MCF 10A (cell line): ENCODE measurements around the gene SMR3A. TPM values are rescaled to one million over a fixed set of nuclear protein-coding genes. Genes with fewer than 3 reads are reported as not detected.

Experiments used
- BruUV-seq: library from RNA; stranded (reverse); fragments of 400-500 nt; replicated peaks from 2 replicates; lab custom pipeline; 2021; lab: Mats Ljungman, UMichigan
- CTCF ChIA-PET: fragments of 300-600 bp; sonication (Branson Sonifier 250); formaldehyde crosslinking; extraction: SDS; loops from one replicate; lab custom pipeline; 2021; ENCODE audit warnings: antibody characterized with exemption, inconsistent platforms; lab: Yijun Ruan, JAX
- POLR2A ChIA-PET: fragments of 300-600, 350-650 bp; sonication (Branson Sonifier 250); formaldehyde crosslinking; extraction: SDS; loops from one replicate; lab custom pipeline; 2020; ENCODE audit warnings: antibody characterized with exemption, inconsistent platforms; lab: Yijun Ruan, JAX
- DNase-seq: peaks from one replicate; pipeline ENCODE4 v3.0.0-alpha.2; 2018; ENCODE audit not compliant: unreplicated experiment
- H3K27ac Mint-ChIP-seq: one replicate; pipeline ENCODE4 v1.8.0; 2022; ENCODE audit warnings: mild to moderate bottlenecking, low read depth, mixed read lengths; ENCODE audit not compliant: unreplicated experiment
- H3K27me3 Mint-ChIP-seq: one replicate; pipeline ENCODE4 v1.8.0; 2022; ENCODE audit warnings: mixed read lengths; ENCODE audit not compliant: insufficient read depth, unreplicated experiment
- H3K36me3 Mint-ChIP-seq: one replicate; pipeline ENCODE4 v1.8.0; 2022; ENCODE audit warnings: mild to moderate bottlenecking, moderate library complexity, mixed read lengths; ENCODE audit not compliant: insufficient read depth, unreplicated experiment
- H3K4me1 Mint-ChIP-seq: one replicate; pipeline ENCODE4 v1.8.0; 2022; ENCODE audit warnings: mixed read lengths; ENCODE audit not compliant: insufficient read depth, unreplicated experiment
- H3K4me3 Mint-ChIP-seq: one replicate; pipeline ENCODE4 v1.8.0; 2022; ENCODE audit warnings: mild to moderate bottlenecking, moderate library complexity, mixed read lengths; ENCODE audit not compliant: unreplicated experiment
- H3K9me3 Mint-ChIP-seq: one replicate; pipeline ENCODE4 v1.8.0; 2022; ENCODE audit warnings: mixed read lengths; ENCODE audit not compliant: unreplicated experiment
- intact Hi-C: fragments of 100-400 bp; cut with micrococcal nuclease; formaldehyde crosslinking; loops from 2 replicates; pipeline ENCODE4 v1.14.1; 2022
- total RNA-seq: library from RNA; stranded (reverse); gene quantifications from 2 replicates; pipeline ENCODE4 v1.2.3, GENCODE V29; 2022
- TF ChIP-seq, protein P1 (sequence below): fragments of 200-600 bp; IDR thresholded peaks from one replicate; pipeline ENCODE4 v1.8.0; 2022; ENCODE audit warnings: antibody characterized with exemption, mild to moderate bottlenecking; ENCODE audit not compliant: unreplicated experiment

SMR3A gene
- total RNA-seq, 1 experiment from 2014 or later, result not detected

DNA sequence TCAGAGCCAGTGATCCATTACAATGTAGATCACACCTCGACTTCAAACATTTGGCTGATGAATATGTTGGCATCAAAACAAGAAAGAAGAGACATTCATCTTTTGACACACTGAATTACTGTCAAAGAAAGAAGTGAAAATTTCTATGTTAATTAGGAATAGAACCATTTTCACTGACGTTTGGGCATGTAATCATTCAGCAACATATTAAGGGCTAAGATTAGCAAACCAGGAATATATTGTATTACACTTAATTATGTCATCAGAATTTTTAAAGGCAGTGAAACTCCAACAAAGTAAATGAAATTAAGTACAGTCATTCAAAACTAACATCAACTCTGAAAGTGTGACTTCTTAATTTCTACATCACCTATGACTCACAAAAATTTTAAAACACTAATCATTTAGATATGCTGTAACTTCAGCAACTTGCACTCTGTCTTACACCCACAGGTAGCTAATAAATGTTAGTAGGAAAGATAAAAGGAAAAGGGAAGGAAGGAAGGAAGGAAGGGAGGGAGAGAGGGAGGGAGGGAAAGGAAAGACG lies 1.4 kb upstream of the SMR3A start:
- ChIA-PET CTCF (interaction anchor here (0.5 kb wide), 1 partner anchor 142 kb away, joined by 3 read pairs; no protein-coding TSS in a partner anchor), POLR2A (no interaction called here)
- no peaks in the 10 kb centered on the region for H3K9me3 Mint-ChIP-seq
- no peaks in the 10 kb centered on the region for H3K4me1 Mint-ChIP-seq
- TF ChIP-seq, protein P1, sequence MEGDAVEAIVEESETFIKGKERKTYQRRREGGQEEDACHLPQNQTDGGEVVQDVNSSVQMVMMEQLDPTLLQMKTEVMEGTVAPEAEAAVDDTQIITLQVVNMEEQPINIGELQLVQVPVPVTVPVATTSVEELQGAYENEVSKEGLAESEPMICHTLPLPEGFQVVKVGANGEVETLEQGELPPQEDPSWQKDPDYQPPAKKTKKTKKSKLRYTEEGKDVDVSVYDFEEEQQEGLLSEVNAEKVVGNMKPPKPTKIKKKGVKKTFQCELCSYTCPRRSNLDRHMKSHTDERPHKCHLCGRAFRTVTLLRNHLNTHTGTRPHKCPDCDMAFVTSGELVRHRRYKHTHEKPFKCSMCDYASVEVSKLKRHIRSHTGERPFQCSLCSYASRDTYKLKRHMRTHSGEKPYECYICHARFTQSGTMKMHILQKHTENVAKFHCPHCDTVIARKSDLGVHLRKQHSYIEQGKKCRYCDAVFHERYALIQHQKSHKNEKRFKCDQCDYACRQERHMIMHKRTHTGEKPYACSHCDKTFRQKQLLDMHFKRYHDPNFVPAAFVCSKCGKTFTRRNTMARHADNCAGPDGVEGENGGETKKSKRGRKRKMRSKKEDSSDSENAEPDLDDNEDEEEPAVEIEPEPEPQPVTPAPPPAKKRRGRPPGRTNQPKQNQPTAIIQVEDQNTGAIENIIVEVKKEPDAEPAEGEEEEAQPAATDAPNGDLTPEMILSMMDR, result no peak
- DNase-seq, result no peak
- BruUV-seq, result no TSS peak
- no peaks in the 10 kb centered on the region for H3K36me3 Mint-ChIP-seq
- intact Hi-C loops, result no loop called here
- H3K27me3 Mint-ChIP-seq, result peaks cover 3% of the 10 kb centered on the region
- H3K4me3 Mint-ChIP-seq, result no peak overlapping the region
- H3K27ac Mint-ChIP-seq, result no peak overlapping the region

DNA sequence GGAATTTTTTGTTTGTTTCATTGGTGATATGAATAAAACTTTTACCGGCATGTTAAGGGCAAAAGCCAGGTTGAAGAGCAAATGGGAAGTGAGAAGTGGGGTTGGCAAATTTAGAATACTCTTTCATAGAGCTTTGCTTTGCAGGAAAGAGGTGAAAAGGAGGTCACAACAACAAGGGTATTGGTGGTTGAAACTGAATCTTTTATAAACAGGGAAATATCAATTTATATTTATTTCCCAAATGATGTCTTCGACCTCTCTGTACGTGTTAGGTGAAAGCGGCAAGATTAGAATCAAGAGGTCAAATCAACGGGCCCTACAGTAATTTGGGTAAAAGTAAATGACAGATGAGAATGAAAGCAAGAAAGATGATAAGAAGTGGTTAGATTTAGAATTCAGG lies 3.4 kb downstream of the SMR3A start:
- Mint-ChIP-seq H3K4me1 (peaks cover 6% of the 10 kb centered on the region), H3K27me3 (no peaks in the 10 kb centered on the region), H3K4me3 (no peak overlapping the region), H3K9me3 (no peaks in the 10 kb centered on the region), H3K27ac (no peak overlapping the region), H3K36me3 (no peaks in the 10 kb centered on the region)
- ChIA-PET POLR2A (interaction anchor here (0.6 kb wide), 1 partner anchor 50 kb away, joined by 4 read pairs; no protein-coding TSS in a partner anchor), CTCF (interaction anchor here (0.6 to 1.2 kb wide), 5 partner anchors 21 to 193 kb away, joined by 3 to 5 read pairs (median 3); no protein-coding TSS in a partner anchor)
- no peak for DNase-seq
- TF ChIP-seq, protein P1, result no peak
- no TSS peak for BruUV-seq
- intact Hi-C loops, result no loop called here

DNA sequence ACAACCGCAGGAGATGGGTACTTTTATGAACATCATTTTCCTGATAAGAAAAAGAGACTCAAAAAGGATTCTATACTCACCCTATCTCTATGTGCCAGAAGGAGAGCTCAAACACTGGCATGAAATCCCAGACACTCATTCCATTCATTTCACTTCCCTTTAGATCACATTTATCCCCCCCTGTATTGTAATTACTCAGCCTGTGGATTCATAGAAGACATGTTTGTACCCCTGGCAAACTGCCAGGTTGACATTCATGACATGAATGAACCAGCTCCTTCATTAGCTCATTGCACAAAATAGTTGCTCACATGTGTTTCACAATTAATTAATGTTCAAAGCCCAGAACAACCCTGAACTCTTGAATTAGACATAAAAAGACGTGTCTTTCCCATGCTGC lies 4.9 kb downstream of the SMR3A start:
- H3K36me3 Mint-ChIP-seq, result no peaks in the 10 kb centered on the region
- DNase-seq, result peak; percentile 68
- POLR2A ChIA-PET, result interaction anchor here (0.5 to 0.6 kb wide), 3 partner anchors 12 to 175 kb away, joined by 3 read pairs; no protein-coding TSS in a partner anchor
- no peaks in the 10 kb centered on the region for H3K27me3 Mint-ChIP-seq
- CTCF ChIA-PET, result interaction anchor here (0.7 to 0.8 kb wide), 2 partner anchors 20 to 470 kb away, joined by 3 to 5 read pairs; no protein-coding TSS in a partner anchor
- intact Hi-C loops, result no loop called here
- H3K27ac Mint-ChIP-seq, result no peak overlapping the region
- no peaks in the 10 kb centered on the region for H3K9me3 Mint-ChIP-seq
- TF ChIP-seq, protein P1, result no peak
- no peak overlapping the region for H3K4me3 Mint-ChIP-seq
- peaks cover 6% of the 10 kb centered on the region for H3K4me1 Mint-ChIP-seq
- no TSS peak for BruUV-seq

DNA sequence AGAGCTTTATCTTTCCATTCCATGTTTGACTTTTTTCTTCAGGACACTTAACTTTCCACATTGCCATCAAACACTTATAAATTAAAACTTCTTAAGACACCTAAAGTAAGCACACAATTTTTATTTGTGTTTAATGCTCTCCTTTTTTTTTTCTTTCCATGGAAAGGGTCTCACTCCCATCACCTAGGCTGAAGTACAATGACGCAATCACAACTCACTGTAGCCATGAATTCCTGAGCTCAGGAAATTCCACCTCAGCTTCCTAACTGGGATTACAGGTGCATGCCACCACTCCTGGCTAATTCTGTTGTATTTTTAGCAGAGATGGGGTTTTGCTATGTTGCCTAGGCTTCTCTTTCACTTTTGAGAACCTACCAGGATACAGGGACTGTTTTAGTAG lies 7.3 kb downstream of the SMR3A start:
- intact Hi-C loops, result no loop called here

More for the DNA sequence above, 7.3 kb downstream of the SMR3A start:
- POLR2A ChIA-PET, result interaction anchor here (0.6 kb wide), 1 partner anchor 14 kb away, joined by 3 read pairs; no protein-coding TSS in a partner anchor
- TF ChIP-seq, protein P1, result no peak
- peaks cover 6% of the 10 kb centered on the region for H3K4me1 Mint-ChIP-seq
- H3K4me3 Mint-ChIP-seq, result no peak overlapping the region
- DNase-seq, result no peak
- BruUV-seq, result no TSS peak
- CTCF ChIA-PET, result interaction anchor here (0.7 to 0.8 kb wide), 2 partner anchors 14 to 43 kb away, joined by 4 read pairs; no protein-coding TSS in a partner anchor
- no peaks in the 10 kb centered on the region for H3K27me3 Mint-ChIP-seq
- no peaks in the 10 kb centered on the region for H3K36me3 Mint-ChIP-seq
- no peaks in the 10 kb centered on the region for H3K9me3 Mint-ChIP-seq
- H3K27ac Mint-ChIP-seq, result no peak overlapping the region
